H1 (cell line): ENCODE data around the gene NUBP2. TPM values are rescaled to one million over a fixed set of nuclear protein-coding genes. Genes with fewer than 3 reads are reported as not detected.

Source experiments
- TEAD4 ChIP-seq: IDR thresholded peaks from 2 replicates; pipeline ENCODE4 v1.6.1; 2012; ENCODE audit warnings: low read depth, low read length, inconsistent platforms, mixed read lengths
- polyA plus RNA-seq, 7 experiments: library from polyadenylated mRNA; depleted of rRNA in 3 of 7; stranded (reverse) in 5 of 7; unstranded in 2 of 7; fragments of >200 nt in 5 of 7; fragments of 200-250 nt in 2 of 7; gene quantifications; 1 replicate in 5 of 7; 2 replicates in 1 of 7; 4 replicates in 1 of 7; pipeline versions ENCODE4 v1.2.1 to v1.2.3, GENCODE V29; 2011 to 2013; ENCODE audit warnings: missing spikeins in 2 of 7, mixed read lengths in 2 of 7
- total RNA-seq: library from RNA; stranded (reverse); fragmentation: NEBNext Ultra II Directional; extraction: Animal tissue kit (Norgen Biotek cat#: 25700); gene quantifications from 2 replicates; pipeline ENCODE4 v1.2.1, GENCODE V29; 2021

The NUBP2 gene
- total and polyA plus RNA-seq, 2 of the 8 experiments (the other 6 are each of a cell fraction or from before 2014, with no cell fraction given), result 70.3 to 96.9 TPM

DNA sequence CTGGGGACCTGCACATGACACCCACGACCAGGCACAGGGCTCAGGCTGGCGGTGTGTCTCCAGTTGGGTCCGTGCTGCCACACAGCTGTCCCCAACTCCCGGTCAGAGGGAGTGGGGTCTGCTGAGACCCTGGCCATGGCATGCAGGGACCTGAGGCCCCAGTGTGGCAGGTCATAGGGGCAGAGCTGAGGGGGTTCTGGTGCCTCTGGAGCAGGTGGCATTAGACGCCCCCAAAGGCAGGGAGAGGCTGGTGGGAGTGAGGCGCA is 4.2 kb downstream of the NUBP2 start (continued):
- TF ChIP-seq TEAD4, result no peak
